GM12878 (cell line): ENCODE data around the gene MLPH. TPM values are rescaled to one million over a fixed set of nuclear protein-coding genes. Genes with fewer than 3 reads are reported as not detected.

ENCODE experiments used
- ATAC-seq: fragments of 200-7000 bp; cut with Tn5 transposase; 3 replicates; pipeline ENCODE4 v1.9.1; 2020; ENCODE audit warnings: mild to moderate bottlenecking, moderate library complexity
- BruUV-seq: library from RNA; stranded (reverse); fragments of 400-500 nt; replicated peaks from 2 replicates; lab custom pipeline; 2021; lab: Mats Ljungman, UMichigan
- CTCF ChIA-PET: fragments of 300-600 bp; sonication (Branson Sonifier 250); formaldehyde crosslinking; extraction: SDS; loops from one replicate; lab custom pipeline; 2021; ENCODE audit warnings: inconsistent platforms; lab: Yijun Ruan, JAX
- POLR2A ChIA-PET: fragments of 350-600 bp; formaldehyde crosslinking; extraction: SDS; loops from one replicate; lab custom pipeline; 2021; ENCODE audit warnings: inconsistent platforms; lab: Charles Lee
- RAD21 ChIA-PET: fragments of 300-600 bp; sonication (Branson Sonifier 250); formaldehyde crosslinking; loops from one replicate; lab custom pipeline; 2023; ENCODE audit warnings: antibody characterized with exemption; ENCODE audit not compliant: unreplicated experiment; lab: Charles Lee
- SMC1A ChIA-PET: fragments of 300-600 bp; sonication (Branson Sonifier 250); formaldehyde crosslinking; loops from one replicate; lab custom pipeline; 2023; ENCODE audit not compliant: unreplicated experiment, uncharacterized antibody; lab: Charles Lee
- DNase-seq: peaks from one replicate; pipeline ENCODE4 v3.0.0-alpha.2; 2011; ENCODE audit warnings: low read depth, low spot score
- FAIRE-seq: peaks from 3 replicates; lab custom pipeline; 2011; peaks lifted over from hg19 to GRCh38; lab: Jason Lieb, UNC
- H2AFZ ChIP-seq: 2 replicates; pipeline ENCODE4 v1.6.0; 2011; ENCODE audit warnings: low read depth, low read length, control low read depth; ENCODE audit not compliant: control insufficient read depth
- H3K27ac ChIP-seq: 2 replicates; pipeline ENCODE4 v1.5.1; 2011; ENCODE audit warnings: control low read depth; ENCODE audit not compliant: control insufficient read depth, insufficient read depth
- H3K27me3 ChIP-seq, 2 experiments: replicated peaks in 1 of 2; 2 replicates each; pipeline versions ENCODE4 v1.6.0 to v1.6.1; 2011; ENCODE audit warnings: low read length in 1 of 2; ENCODE audit not compliant: control insufficient read depth in 2 of 2, insufficient read depth in 2 of 2
- H3K36me3 ChIP-seq, 2 experiments: 2 replicates each; pipeline ENCODE4 v1.5.1; 2011; ENCODE audit warnings: low read length in 1 of 2; ENCODE audit not compliant: control insufficient read depth in 2 of 2, insufficient read depth in 2 of 2
- H3K4me1 ChIP-seq: 2 replicates; pipeline ENCODE4 v1.6.1; 2011; ENCODE audit warnings: mild to moderate bottlenecking, low read length, moderate library complexity, mixed read lengths; ENCODE audit not compliant: control insufficient read depth, insufficient read depth
- H3K4me2 ChIP-seq: 2 replicates; pipeline ENCODE4 v1.6.0; 2011; ENCODE audit warnings: control low read depth; ENCODE audit not compliant: control insufficient read depth, insufficient read depth
- H3K4me3 ChIP-seq: fragments of 200-600 bp; sonication (generic); 2 replicates; pipeline ENCODE4 v1.5.1; 2016
- H3K79me2 ChIP-seq: 2 replicates; pipeline ENCODE4 v1.6.0; 2011; ENCODE audit warnings: low read length; ENCODE audit not compliant: control insufficient read depth, insufficient read depth
- H3K9ac ChIP-seq: 2 replicates; pipeline ENCODE4 v1.8.0; 2011; ENCODE audit warnings: low read length, control low read depth, mixed read lengths; ENCODE audit not compliant: control insufficient read depth, insufficient read depth
- H3K9me3 ChIP-seq: replicated peaks from 3 replicates; pipeline ENCODE4 v1.5.1; 2011; ENCODE audit warnings: mild to moderate bottlenecking, low read length; ENCODE audit not compliant: control insufficient read depth, insufficient read depth
- H4K20me1 ChIP-seq: 2 replicates; pipeline ENCODE4 v1.6.0; 2011; ENCODE audit not compliant: control insufficient read depth, insufficient read depth
- BACH1 ChIP-seq: fragments of 450-650 bp; IDR thresholded peaks from 2 replicates; pipeline ENCODE4 v1.6.1; 2017; ENCODE audit warnings: mild to moderate bottlenecking, borderline replicate concordance
- CBX5 ChIP-seq: sonication (generic); IDR thresholded peaks from 2 replicates; pipeline ENCODE4 v1.6.1; 2016; ENCODE audit warnings: low read depth, moderate library complexity, mild to moderate bottlenecking, inconsistent platforms
- DPF2 ChIP-seq: fragments of 450-650 bp; IDR thresholded peaks from 2 replicates; pipeline ENCODE4 v1.6.1; 2017; ENCODE audit warnings: mild to moderate bottlenecking
- FOXM1 ChIP-seq: IDR thresholded peaks from 2 replicates; pipeline ENCODE4 v1.6.1; 2012; ENCODE audit warnings: low read depth, mild to moderate bottlenecking, inconsistent platforms, low read length, moderate library complexity
- HDAC2 ChIP-seq: fragments of 200-600 bp; sonication (generic); IDR thresholded peaks from 2 replicates; pipeline ENCODE4 v1.6.1; 2017
- KLF5 ChIP-seq: fragments of 450-650 bp; IDR thresholded peaks from 2 replicates; pipeline ENCODE4 v1.6.1; 2014; ENCODE audit warnings: mild to moderate bottlenecking; ENCODE audit not compliant: partially characterized antibody
- MEF2B ChIP-seq: fragments of 450-650 bp; IDR thresholded peaks from 2 replicates; pipeline ENCODE4 v1.6.1; 2018; ENCODE audit warnings: mild to moderate bottlenecking, moderate library complexity; ENCODE audit not compliant: partially characterized antibody, poor library complexity, severe bottlenecking
- NR2F1 ChIP-seq: fragments of 450-650 bp; conservative IDR thresholded peaks from 2 replicates; pipeline ENCODE4 v1.6.1; 2017; ENCODE audit warnings: mild to moderate bottlenecking
- RFX5 ChIP-seq: IDR thresholded peaks from 2 replicates; pipeline ENCODE4 v1.6.1; 2011; ENCODE audit warnings: low read depth, low read length, improper control_type of control experiment
- SMAD5 ChIP-seq: IDR thresholded peaks from 2 replicates; pipeline ENCODE4 v1.6.1; 2016; ENCODE audit warnings: antibody characterized with exemption, low read depth
- ZBED1 ChIP-seq: IDR thresholded peaks from 2 replicates; pipeline ENCODE4 v1.6.1; 2016; ENCODE audit warnings: borderline replicate concordance
- ZNF207 ChIP-seq: fragments of 450-650 bp; IDR thresholded peaks from 2 replicates; pipeline ENCODE4 v1.6.1; 2014; ENCODE audit warnings: antibody characterized with exemption, mild to moderate bottlenecking, borderline replicate concordance
- WGBS: methylation state at CpG from one replicate; pipeline ENCODE4 v1.1.6; 2016; ENCODE audit warnings: low lambda C conversion rate; ENCODE audit not compliant: insufficient replicate concordance, insufficient coverage; ENCODE audit errors: missing lambda C conversion rate; 5-methylcytosine and 5-hydroxymethylcytosine counted together
- in situ Hi-C: fragments of 300-500 bp; cut with MboI; formaldehyde crosslinking; loops from 9 replicates; pipeline ENCODE4 v1.14.3; 2018; ENCODE audit warnings: mixed read lengths
- intact Hi-C: fragments of 100-400 bp; cut with micrococcal nuclease; formaldehyde crosslinking; loops from one replicate; pipeline ENCODE4 v1.14.2; 2022; ENCODE audit not compliant: unreplicated experiment
- polyA plus RNA-seq, 11 experiments: library from polyadenylated mRNA; depleted of rRNA in 4 of 11; unstranded in 6 of 11; stranded (reverse) in 5 of 11; fragments of >200 nt; fragmentation: Nextera tagmentation in 4 of 11; fragmentation: Illumina TruSeq in 1 of 11; extraction: Ambion mirVana in 4 of 11; extraction: Trizol in 1 of 11; gene quantifications; 1 replicate in 1 of 11; 2 replicates in 10 of 11; pipeline versions ENCODE4 v1.2.1 to v1.2.3, GENCODE V29; 2011 to 2016; ENCODE audit warnings: inconsistent platforms in 2 of 11, missing spikeins in 2 of 11, low read depth in 1 of 11
- total RNA-seq, 4 experiments: library from RNA; depleted of rRNA in 3 of 4; stranded (reverse); fragments of >200 nt in 3 of 4; fragmentation: Illumina TruSeq in 1 of 4; extraction: Trizol in 1 of 4; gene quantifications; 2 replicates each; pipeline versions ENCODE4 v1.2.1 to v1.2.3, GENCODE V29; 2013 to 2021
- TF ChIP-seq, protein P1 (sequence below): IDR thresholded peaks from 2 replicates; pipeline ENCODE4 v1.6.1; 2012; ENCODE audit warnings: mild to moderate bottlenecking, low read depth, low read length
- TF ChIP-seq, protein P2 (sequence below): fragments of 150-350 bp; IDR thresholded peaks from 2 replicates; pipeline ENCODE4 v1.6.1; 2014; ENCODE audit warnings: mild to moderate bottlenecking, low read depth, low read length

The MLPH gene
- total and polyA plus RNA-seq, 10 of the 15 experiments (the other 5 are each of a cell fraction or from before 2014, with no cell fraction given): 0.16 to 0.85 TPM; not detected in 8

DNA sequence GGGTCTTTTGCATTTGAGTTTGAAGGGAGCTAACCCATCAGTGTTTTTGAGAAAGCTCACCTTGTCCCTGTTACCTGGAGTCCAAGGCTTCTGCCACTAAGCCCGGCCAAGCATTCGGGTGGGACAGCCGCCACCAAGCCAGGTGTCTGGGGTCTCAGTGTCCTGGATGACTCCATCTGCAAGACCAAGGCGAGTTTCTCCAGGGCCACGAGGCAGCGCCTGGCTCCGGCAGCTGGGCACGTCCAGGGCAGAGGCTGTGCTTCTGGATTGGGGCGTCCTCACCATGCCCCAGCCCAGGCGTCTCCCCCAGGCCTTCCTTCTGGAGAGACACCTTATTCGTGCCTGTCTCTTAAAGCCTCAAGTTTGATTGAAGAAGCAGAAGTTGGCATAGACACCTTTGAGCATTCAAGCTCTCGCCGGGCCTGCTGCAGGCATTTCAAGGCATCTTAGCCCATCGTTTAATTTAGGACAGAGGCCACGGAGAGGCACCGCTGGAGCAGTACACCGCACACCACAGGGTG lies 24.9 kb downstream of the MLPH start:
- DNase-seq (no peak), ATAC-seq (no peak)
- Histone ChIP-seq H3K36me3 (no peaks in the 10 kb centered on the region), H3K27ac (no peak overlapping the region), H3K27me3 (peaks cover 0 to 2% of the 10 kb centered on the region in 2 experiments; a peak in 2 of 4 replicates), H3K9ac (no peak overlapping the region), H3K4me3 (no peak overlapping the region), H3K4me1 (no peaks in the 10 kb centered on the region), H3K9me3 (no peaks in the 10 kb centered on the region)
- in situ Hi-C loops: loop anchor here (5.0 kb wide), 1 partner anchor 60 kb away; no protein-coding TSS in a partner anchor
- 48% methylated on average over 17 of the region's 17 CpGs for WGBS
- TF ChIP-seq BACH1 (no peak), KLF5 (no peak), FOXM1 (no peak), HDAC2 (no peak), ZNF207 (no peak), DPF2 (no peak), RFX5 (no peak), SMAD5 (no peak), NR2F1 (no peak), CBX5 (no peak), ZBED1 (no peak), MEF2B (no peak)
- TF ChIP-seq, protein P1, sequence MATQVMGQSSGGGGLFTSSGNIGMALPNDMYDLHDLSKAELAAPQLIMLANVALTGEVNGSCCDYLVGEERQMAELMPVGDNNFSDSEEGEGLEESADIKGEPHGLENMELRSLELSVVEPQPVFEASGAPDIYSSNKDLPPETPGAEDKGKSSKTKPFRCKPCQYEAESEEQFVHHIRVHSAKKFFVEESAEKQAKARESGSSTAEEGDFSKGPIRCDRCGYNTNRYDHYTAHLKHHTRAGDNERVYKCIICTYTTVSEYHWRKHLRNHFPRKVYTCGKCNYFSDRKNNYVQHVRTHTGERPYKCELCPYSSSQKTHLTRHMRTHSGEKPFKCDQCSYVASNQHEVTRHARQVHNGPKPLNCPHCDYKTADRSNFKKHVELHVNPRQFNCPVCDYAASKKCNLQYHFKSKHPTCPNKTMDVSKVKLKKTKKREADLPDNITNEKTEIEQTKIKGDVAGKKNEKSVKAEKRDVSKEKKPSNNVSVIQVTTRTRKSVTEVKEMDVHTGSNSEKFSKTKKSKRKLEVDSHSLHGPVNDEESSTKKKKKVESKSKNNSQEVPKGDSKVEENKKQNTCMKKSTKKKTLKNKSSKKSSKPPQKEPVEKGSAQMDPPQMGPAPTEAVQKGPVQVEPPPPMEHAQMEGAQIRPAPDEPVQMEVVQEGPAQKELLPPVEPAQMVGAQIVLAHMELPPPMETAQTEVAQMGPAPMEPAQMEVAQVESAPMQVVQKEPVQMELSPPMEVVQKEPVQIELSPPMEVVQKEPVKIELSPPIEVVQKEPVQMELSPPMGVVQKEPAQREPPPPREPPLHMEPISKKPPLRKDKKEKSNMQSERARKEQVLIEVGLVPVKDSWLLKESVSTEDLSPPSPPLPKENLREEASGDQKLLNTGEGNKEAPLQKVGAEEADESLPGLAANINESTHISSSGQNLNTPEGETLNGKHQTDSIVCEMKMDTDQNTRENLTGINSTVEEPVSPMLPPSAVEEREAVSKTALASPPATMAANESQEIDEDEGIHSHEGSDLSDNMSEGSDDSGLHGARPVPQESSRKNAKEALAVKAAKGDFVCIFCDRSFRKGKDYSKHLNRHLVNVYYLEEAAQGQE: no peak
- TF ChIP-seq, protein P2, sequence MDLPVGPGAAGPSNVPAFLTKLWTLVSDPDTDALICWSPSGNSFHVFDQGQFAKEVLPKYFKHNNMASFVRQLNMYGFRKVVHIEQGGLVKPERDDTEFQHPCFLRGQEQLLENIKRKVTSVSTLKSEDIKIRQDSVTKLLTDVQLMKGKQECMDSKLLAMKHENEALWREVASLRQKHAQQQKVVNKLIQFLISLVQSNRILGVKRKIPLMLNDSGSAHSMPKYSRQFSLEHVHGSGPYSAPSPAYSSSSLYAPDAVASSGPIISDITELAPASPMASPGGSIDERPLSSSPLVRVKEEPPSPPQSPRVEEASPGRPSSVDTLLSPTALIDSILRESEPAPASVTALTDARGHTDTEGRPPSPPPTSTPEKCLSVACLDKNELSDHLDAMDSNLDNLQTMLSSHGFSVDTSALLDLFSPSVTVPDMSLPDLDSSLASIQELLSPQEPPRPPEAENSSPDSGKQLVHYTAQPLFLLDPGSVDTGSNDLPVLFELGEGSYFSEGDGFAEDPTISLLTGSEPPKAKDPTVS: no peak
- TF ChIP-seq, all 136 proteins: peak for 0
- Histone ChIP-seq H3K4me2 (no peak overlapping the region), H2AFZ (no peak overlapping the region), H3K79me2 (no peaks in the 10 kb centered on the region), H4K20me1 (no peaks in the 10 kb centered on the region; the same call in 1 of the 2 replicates)
- no TSS peak for BruUV-seq
- no peak for FAIRE-seq
- ChIA-PET CTCF (interaction anchor here (0.9 to 11.6 kb wide), 30 partner anchors 8 to 390 kb away, joined by 3 to 364 read pairs (median 8); partner anchors contain the start of gene PRLH), POLR2A (interaction anchor here (1.0 to 1.7 kb wide), 2 partner anchors 60 to 232 kb away, joined by 4 to 11 read pairs; no protein-coding TSS in a partner anchor), RAD21 (interaction anchor here (0.8 to 10.3 kb wide), 11 partner anchors 10 to 390 kb away, joined by 3 to 300 read pairs (median 7); partner anchors contain the start of gene PRLH), SMC1A (interaction anchor here (0.6 to 10.5 kb wide), 15 partner anchors 13 to 389 kb away, joined by 4 to 190 read pairs (median 6); no protein-coding TSS in a partner anchor)
- intact Hi-C loops: loop anchor here (1.0 to 10.0 kb wide), 4 partner anchors 45 to 358 kb away; no protein-coding TSS in a partner anchor
